GM12878 (cell line): ENCODE measurements around the gene DICER1. TPM values are rescaled to one million over a fixed set of nuclear protein-coding genes. Genes with fewer than 3 reads are reported as not detected.

Experiments used
- ATAC-seq: fragments of 200-7000 bp; cut with Tn5 transposase; 3 replicates; pipeline ENCODE4 v1.9.1; 2020; ENCODE audit warnings: mild to moderate bottlenecking, moderate library complexity
- BruUV-seq: library from RNA; stranded (reverse); fragments of 400-500 nt; replicated peaks from 2 replicates; lab custom pipeline; 2021; lab: Mats Ljungman, UMichigan
- CTCF ChIA-PET: fragments of 300-600 bp; sonication (Branson Sonifier 250); formaldehyde crosslinking; extraction: SDS; loops from one replicate; lab custom pipeline; 2021; ENCODE audit warnings: inconsistent platforms; lab: Yijun Ruan, JAX
- POLR2A ChIA-PET: fragments of 350-600 bp; formaldehyde crosslinking; extraction: SDS; loops from one replicate; lab custom pipeline; 2021; ENCODE audit warnings: inconsistent platforms; lab: Charles Lee
- RAD21 ChIA-PET: fragments of 300-600 bp; sonication (Branson Sonifier 250); formaldehyde crosslinking; loops from one replicate; lab custom pipeline; 2023; ENCODE audit warnings: antibody characterized with exemption; ENCODE audit not compliant: unreplicated experiment; lab: Charles Lee
- SMC1A ChIA-PET: fragments of 300-600 bp; sonication (Branson Sonifier 250); formaldehyde crosslinking; loops from one replicate; lab custom pipeline; 2023; ENCODE audit not compliant: unreplicated experiment, uncharacterized antibody; lab: Charles Lee
- DNase-seq: peaks from one replicate; pipeline ENCODE4 v3.0.0-alpha.2; 2011; ENCODE audit warnings: low read depth, low spot score
- FAIRE-seq: peaks from 3 replicates; lab custom pipeline; 2011; peaks lifted over from hg19 to GRCh38; lab: Jason Lieb, UNC
- H2AFZ ChIP-seq: 2 replicates; pipeline ENCODE4 v1.6.0; 2011; ENCODE audit warnings: low read depth, low read length, control low read depth; ENCODE audit not compliant: control insufficient read depth
- H3K27ac ChIP-seq: 2 replicates; pipeline ENCODE4 v1.5.1; 2011; ENCODE audit warnings: control low read depth; ENCODE audit not compliant: control insufficient read depth, insufficient read depth
- H3K27me3 ChIP-seq, 2 experiments: replicated peaks in 1 of 2; 2 replicates each; pipeline versions ENCODE4 v1.6.0 to v1.6.1; 2011; ENCODE audit warnings: low read length in 1 of 2; ENCODE audit not compliant: control insufficient read depth in 2 of 2, insufficient read depth in 2 of 2
- H3K36me3 ChIP-seq, 2 experiments: 2 replicates each; pipeline ENCODE4 v1.5.1; 2011; ENCODE audit warnings: low read length in 1 of 2; ENCODE audit not compliant: control insufficient read depth in 2 of 2, insufficient read depth in 2 of 2
- H3K4me1 ChIP-seq: 2 replicates; pipeline ENCODE4 v1.6.1; 2011; ENCODE audit warnings: mild to moderate bottlenecking, low read length, moderate library complexity, mixed read lengths; ENCODE audit not compliant: control insufficient read depth, insufficient read depth
- H3K4me2 ChIP-seq: 2 replicates; pipeline ENCODE4 v1.6.0; 2011; ENCODE audit warnings: control low read depth; ENCODE audit not compliant: control insufficient read depth, insufficient read depth
- H3K4me3 ChIP-seq: fragments of 200-600 bp; sonication (generic); 2 replicates; pipeline ENCODE4 v1.5.1; 2016
- H3K79me2 ChIP-seq: 2 replicates; pipeline ENCODE4 v1.6.0; 2011; ENCODE audit warnings: low read length; ENCODE audit not compliant: control insufficient read depth, insufficient read depth
- H3K9ac ChIP-seq: 2 replicates; pipeline ENCODE4 v1.8.0; 2011; ENCODE audit warnings: low read length, control low read depth, mixed read lengths; ENCODE audit not compliant: control insufficient read depth, insufficient read depth
- H3K9me3 ChIP-seq: replicated peaks from 3 replicates; pipeline ENCODE4 v1.5.1; 2011; ENCODE audit warnings: mild to moderate bottlenecking, low read length; ENCODE audit not compliant: control insufficient read depth, insufficient read depth
- H4K20me1 ChIP-seq: 2 replicates; pipeline ENCODE4 v1.6.0; 2011; ENCODE audit not compliant: control insufficient read depth, insufficient read depth
- BACH1 ChIP-seq: fragments of 450-650 bp; IDR thresholded peaks from 2 replicates; pipeline ENCODE4 v1.6.1; 2017; ENCODE audit warnings: mild to moderate bottlenecking, borderline replicate concordance
- CHD4 ChIP-seq: fragments of 200-600 bp; sonication (generic); IDR thresholded peaks from 2 replicates; pipeline ENCODE4 v1.6.1; 2016; ENCODE audit warnings: mild to moderate bottlenecking
- SIN3A ChIP-seq: IDR thresholded peaks from 2 replicates; pipeline ENCODE4 v1.6.1; 2012; ENCODE audit warnings: low read depth, low read length, improper control_type of control experiment
- SMAD5 ChIP-seq: IDR thresholded peaks from 2 replicates; pipeline ENCODE4 v1.6.1; 2016; ENCODE audit warnings: antibody characterized with exemption, low read depth
- SUZ12 ChIP-seq: fragments of 200-600 bp; sonication (generic); IDR thresholded peaks from one replicate; pipeline ENCODE4 v1.6.1; 2018; ENCODE audit warnings: antibody characterized with exemption, mild to moderate bottlenecking; ENCODE audit not compliant: unreplicated experiment
- TAF1 ChIP-seq: IDR thresholded peaks from 2 replicates; pipeline ENCODE4 v1.6.1; 2011; ENCODE audit warnings: mild to moderate bottlenecking, low read depth, low read length, borderline replicate concordance
- ZBTB40 ChIP-seq: fragments of 450-650 bp; IDR thresholded peaks from 2 replicates; pipeline ENCODE4 v1.6.1; 2016; ENCODE audit warnings: mild to moderate bottlenecking, moderate library complexity, borderline replicate concordance
- WGBS: methylation state at CpG from one replicate; pipeline ENCODE4 v1.1.6; 2016; ENCODE audit warnings: low lambda C conversion rate; ENCODE audit not compliant: insufficient replicate concordance, insufficient coverage; ENCODE audit errors: missing lambda C conversion rate; 5-methylcytosine and 5-hydroxymethylcytosine counted together
- in situ Hi-C: fragments of 300-500 bp; cut with MboI; formaldehyde crosslinking; loops from 9 replicates; pipeline ENCODE4 v1.14.3; 2018; ENCODE audit warnings: mixed read lengths
- intact Hi-C: fragments of 100-400 bp; cut with micrococcal nuclease; formaldehyde crosslinking; loops from one replicate; pipeline ENCODE4 v1.14.2; 2022; ENCODE audit not compliant: unreplicated experiment
- polyA plus RNA-seq, 11 experiments: library from polyadenylated mRNA; depleted of rRNA in 4 of 11; unstranded in 6 of 11; stranded (reverse) in 5 of 11; fragments of >200 nt; fragmentation: Nextera tagmentation in 4 of 11; fragmentation: Illumina TruSeq in 1 of 11; extraction: Ambion mirVana in 4 of 11; extraction: Trizol in 1 of 11; gene quantifications; 1 replicate in 1 of 11; 2 replicates in 10 of 11; pipeline versions ENCODE4 v1.2.1 to v1.2.3, GENCODE V29; 2011 to 2016; ENCODE audit warnings: inconsistent platforms in 2 of 11, missing spikeins in 2 of 11, low read depth in 1 of 11
- total RNA-seq, 4 experiments: library from RNA; depleted of rRNA in 3 of 4; stranded (reverse); fragments of >200 nt in 3 of 4; fragmentation: Illumina TruSeq in 1 of 4; extraction: Trizol in 1 of 4; gene quantifications; 2 replicates each; pipeline versions ENCODE4 v1.2.1 to v1.2.3, GENCODE V29; 2013 to 2021

The DICER1 gene
- total and polyA plus RNA-seq, 10 of the 15 experiments (the other 5 are each of a cell fraction or from before 2014, with no cell fraction given) = 6.8 to 70.8 (median 37.1) TPM

GRCh38 chr14:95117937-95118721 lies 39.2 kb downstream of the DICER1 start:
- TF ChIP-seq SUZ12 (no peak), BACH1 (no peak), TAF1 (no peak), ZBTB40 (no peak), SIN3A (no peak), SMAD5 (0 out of 2 replicates have a peak, but pooled peaks have one; percentile 31), CHD4 (no peak)
- TF ChIP-seq, all 136 proteins: peak for 1
- WGBS = 97% methylated on average over 14 of the region's 14 CpGs
- SMC1A ChIA-PET = interaction anchor here (0.9 to 2.0 kb wide), 10 partner anchors 10 to 233 kb away, joined by 3 to 9 read pairs (median 4); no protein-coding TSS in a partner anchor
- POLR2A ChIA-PET = interaction anchor here (0.7 to 1.4 kb wide), 5 partner anchors 11 to 705 kb away, joined by 3 to 4 read pairs (median 3); no protein-coding TSS in a partner anchor
- FAIRE-seq = no peak
- Histone ChIP-seq H3K4me2 (no peak overlapping the region), H3K4me1 (no peaks in the 10 kb centered on the region), H4K20me1 (no peaks in the 10 kb centered on the region), H3K4me3 (no peak overlapping the region), H3K79me2 (no peaks in the 10 kb centered on the region; the same call in 1 of the 2 replicates), H3K9ac (no peak overlapping the region), H3K27ac (no peak overlapping the region), H3K36me3 (peaks cover 6 to 22% of the 10 kb centered on the region in 2 experiments), H3K9me3 (no peaks in the 10 kb centered on the region), H3K27me3 (no peaks in the 10 kb centered on the region), H2AFZ (no peak overlapping the region)
- in situ Hi-C loops = no loop called here
- BruUV-seq = no TSS peak
- RAD21 ChIA-PET = interaction anchor here (0.5 to 3.1 kb wide), 5 partner anchors 11 to 243 kb away, joined by 3 to 15 read pairs (median 4); no protein-coding TSS in a partner anchor
- no peak for DNase-seq
- intact Hi-C loops = no loop called here
- CTCF ChIA-PET = interaction anchor here (0.7 to 2.2 kb wide), 8 partner anchors 14 to 609 kb away, joined by 3 to 8 read pairs (median 4); no protein-coding TSS in a partner anchor
- no peak for ATAC-seq
